ENCODE results near the gene TM7SF2. TPM values are rescaled to one million over a fixed set of nuclear protein-coding genes. Genes with fewer than 3 reads are reported as not detected.

The TM7SF2 gene
- total RNA-seq, 1 donor from 2014 or later, result 36.1 TPM

- H4K20me1 ChIP-seq (ENCODE audit: low read depth), result no peaks in the 10 kb centered on the region
- Mint-ChIP-seq H3K4me3 (no peak overlapping the region), H3K36me3 (peaks cover 3% of the 10 kb centered on the region), H3K27me3 (ENCODE audit: insufficient read depth, low read depth) (peaks cover 8% of the 10 kb centered on the region), H3K4me1 (peaks cover 7% of the 10 kb centered on the region), H3K9me3 (no peaks in the 10 kb centered on the region), H3K27ac (no peak overlapping the region)
- H3K9me3 ChIP-seq (ENCODE audit: low read depth), result no peaks in the 10 kb centered on the region
- no peaks in the 10 kb centered on the region for H3K79me2 ChIP-seq (ENCODE audit: low read depth)
- H3K9ac ChIP-seq, result no peak overlapping the region
- no peaks in the 10 kb centered on the region for H3K27me3 ChIP-seq
- DNase-seq (ENCODE audit: low spot score), result no peak
- no peak overlapping the region for H3K4me2 ChIP-seq
- H3K4me1 ChIP-seq, result no peaks in the 10 kb centered on the region
- H3K4me3 ChIP-seq, result no peak overlapping the region
- TF ChIP-seq EZH2 (IDR thresholded peaks at IDR 0.05) (no peak), EZH2phosphoT487 (IDR thresholded peaks at IDR 0.05) (no peak)
- TF ChIP-seq, protein P1, sequence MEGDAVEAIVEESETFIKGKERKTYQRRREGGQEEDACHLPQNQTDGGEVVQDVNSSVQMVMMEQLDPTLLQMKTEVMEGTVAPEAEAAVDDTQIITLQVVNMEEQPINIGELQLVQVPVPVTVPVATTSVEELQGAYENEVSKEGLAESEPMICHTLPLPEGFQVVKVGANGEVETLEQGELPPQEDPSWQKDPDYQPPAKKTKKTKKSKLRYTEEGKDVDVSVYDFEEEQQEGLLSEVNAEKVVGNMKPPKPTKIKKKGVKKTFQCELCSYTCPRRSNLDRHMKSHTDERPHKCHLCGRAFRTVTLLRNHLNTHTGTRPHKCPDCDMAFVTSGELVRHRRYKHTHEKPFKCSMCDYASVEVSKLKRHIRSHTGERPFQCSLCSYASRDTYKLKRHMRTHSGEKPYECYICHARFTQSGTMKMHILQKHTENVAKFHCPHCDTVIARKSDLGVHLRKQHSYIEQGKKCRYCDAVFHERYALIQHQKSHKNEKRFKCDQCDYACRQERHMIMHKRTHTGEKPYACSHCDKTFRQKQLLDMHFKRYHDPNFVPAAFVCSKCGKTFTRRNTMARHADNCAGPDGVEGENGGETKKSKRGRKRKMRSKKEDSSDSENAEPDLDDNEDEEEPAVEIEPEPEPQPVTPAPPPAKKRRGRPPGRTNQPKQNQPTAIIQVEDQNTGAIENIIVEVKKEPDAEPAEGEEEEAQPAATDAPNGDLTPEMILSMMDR (IDR thresholded peaks at IDR 0.05), result no peak
- no peak overlapping the region for H2AFZ ChIP-seq (replicated peaks)
- H3K27ac ChIP-seq, result no peak overlapping the region
- H3F3A ChIP-seq (ENCODE audit: low read depth), result no peaks in the 10 kb centered on the region
- H3K36me3 ChIP-seq, result no peaks in the 10 kb centered on the region
These were observed 21.0 kb upstream of the TM7SF2 start for GRCh38 chr11:65090628-65091027.

- Histone ChIP-seq H3K36me3 (no peaks in the 10 kb centered on the region), H3K4me2 (no peak overlapping the region), H3K79me2 (ENCODE audit: low read depth) (peaks cover 14% of the 10 kb centered on the region), H3K4me3 (peak overlapping the region; percentile 92), H3K27me3 (no peaks in the 10 kb centered on the region), H4K20me1 (ENCODE audit: low read depth) (peaks cover 13% of the 10 kb centered on the region), H3K4me1 (peaks cover 7% of the 10 kb centered on the region), H3F3A (ENCODE audit: low read depth) (peaks cover 7% of the 10 kb centered on the region), H3K9me3 (ENCODE audit: low read depth) (no peaks in the 10 kb centered on the region), H2AFZ (replicated peaks) (peak overlapping the region; percentile 99), H3K27ac (no peak overlapping the region), H3K9ac (no peak overlapping the region)
- no peak for DNase-seq (ENCODE audit: low spot score)
- peak overlapping the region; percentile 100 for H3K27ac Mint-ChIP-seq
- peaks cover 7% of the 10 kb centered on the region for H3K4me1 Mint-ChIP-seq
- no peaks in the 10 kb centered on the region for H3K9me3 Mint-ChIP-seq
- TF ChIP-seq EZH2phosphoT487 (IDR thresholded peaks at IDR 0.05) (no peak), EZH2 (IDR thresholded peaks at IDR 0.05) (no peak)
- TF ChIP-seq, protein P1 (IDR thresholded peaks at IDR 0.05), result no peak
- peaks cover 4% of the 10 kb centered on the region for H3K36me3 Mint-ChIP-seq
- H3K27me3 Mint-ChIP-seq (ENCODE audit: insufficient read depth, low read depth), result no peaks in the 10 kb centered on the region
- peak overlapping the region; percentile 95 for H3K4me3 Mint-ChIP-seq
These were observed 16.2 kb upstream of the TM7SF2 start for GRCh38 chr11:65095427-65095826.

DNA sequence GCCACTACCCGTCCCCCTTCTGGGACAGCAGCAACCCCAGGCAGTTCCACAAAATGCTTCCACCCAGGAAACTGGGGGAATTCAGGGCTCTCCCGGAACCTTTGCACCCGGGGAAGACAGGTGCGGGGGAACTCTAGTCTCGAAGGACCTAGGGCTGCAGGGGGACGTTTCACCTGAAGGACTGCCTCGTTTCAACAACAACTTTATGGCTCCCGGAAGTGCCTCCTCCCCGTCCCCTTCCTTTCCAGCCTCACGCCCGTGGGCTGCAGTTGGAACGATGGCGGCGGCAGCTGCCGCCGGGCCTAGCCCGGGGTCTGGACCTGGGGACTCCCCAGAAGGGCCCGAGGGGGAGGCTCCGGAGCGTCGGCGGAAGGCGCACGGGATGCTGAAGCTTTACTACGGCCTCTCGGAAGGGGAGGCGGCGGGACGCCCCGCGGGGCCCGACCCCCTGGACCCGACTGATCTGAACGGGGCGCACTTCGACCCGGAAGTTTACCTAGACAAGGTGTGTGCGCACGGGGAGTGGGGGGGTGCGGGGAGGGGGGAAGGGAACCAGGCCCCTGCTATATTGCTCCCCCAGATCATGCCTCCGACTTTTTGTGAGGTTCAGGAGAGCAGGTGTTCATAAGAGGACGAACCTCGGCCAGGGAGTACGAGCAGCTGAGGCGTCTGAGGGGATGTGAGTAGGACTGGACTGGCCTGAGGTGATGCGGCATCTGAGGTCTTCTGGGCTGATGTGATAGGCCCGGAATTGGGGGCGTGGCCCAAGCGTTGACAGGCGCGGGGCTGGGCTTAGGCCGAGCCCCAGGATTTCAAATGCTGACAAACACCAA lies 15.5 kb upstream of the TM7SF2 start, which contains the start of gene VPS51:
TSS of gene VPS51 (plus strand) at position 241 of the 833 bp plus-strand sequence. CDS start at position 278, 37 bp downstream.
- peak; percentile 96 for DNase-seq (ENCODE audit: low spot score)
- peaks cover 7% of the 10 kb centered on the region for H3K4me1 ChIP-seq
- H3K9ac ChIP-seq, result peak within 1 kb of the TSS; percentile 75
- no peaks in the 10 kb centered on the region for H3K9me3 ChIP-seq (ENCODE audit: low read depth)
- peak within 1 kb of the TSS; percentile 53 for H3K27ac ChIP-seq
- TF ChIP-seq EZH2phosphoT487 (IDR thresholded peaks at IDR 0.05), result no peak
- TF ChIP-seq, protein P1 (IDR thresholded peaks at IDR 0.05), result no peak
- no peak for TF ChIP-seq EZH2 (IDR thresholded peaks at IDR 0.05)
- peaks cover 14% of the 10 kb centered on the region for H3K79me2 ChIP-seq (ENCODE audit: low read depth)
- Mint-ChIP-seq H3K27me3 (ENCODE audit: insufficient read depth, low read depth) (no peaks in the 10 kb centered on the region), H3K36me3 (peaks cover 4% of the 10 kb centered on the region), H3K27ac (peak within 1 kb of the TSS; percentile 100), H3K9me3 (no peaks in the 10 kb centered on the region), H3K4me3 (peak within 1 kb of the TSS; percentile 95), H3K4me1 (peaks cover 7% of the 10 kb centered on the region)
- H3K4me3 ChIP-seq, result peak within 1 kb of the TSS; percentile 92
- no peaks in the 10 kb centered on the region for H3K36me3 ChIP-seq
- no peaks in the 10 kb centered on the region for H3K27me3 ChIP-seq
- H4K20me1 ChIP-seq (ENCODE audit: low read depth), result peaks cover 13% of the 10 kb centered on the region
- peaks cover 13% of the 10 kb centered on the region for H3F3A ChIP-seq (ENCODE audit: low read depth)
- peak within 1 kb of the TSS; percentile 74 for H3K4me2 ChIP-seq
- peak within 1 kb of the TSS; percentile 99 for H2AFZ ChIP-seq (replicated peaks)
